Stimulated activated CD4-positive, alpha-beta T cell treated with anti-CD3 and anti-CD28 coated beads, Interleukin-1b, Interleukin-23, amount 100 ng/mL, for 48 hours (primary cell): ENCODE measurements around the gene NLRP9.

Experiments
- DNase-seq: peaks from one replicate; pipeline ENCODE4 v3.0.0-alpha.2; 2020

NLRP9 gene

GRCh38 chr19:55702131-55702627 is 36.0 kb downstream of the NLRP9 start:
- DNase-seq, result no peak

- no peak for DNase-seq
Measured at GRCh38 chr19:55700813-55701212, 37.4 kb downstream of the NLRP9 start.

- DNase-seq, result no peak
Measured at GRCh38 chr19:55699221-55699620, 39.0 kb downstream of the NLRP9 start.

- no peak for DNase-seq
Measured at GRCh38 chr19:55698256-55698655, 39.9 kb downstream of the NLRP9 start.

- no peak for DNase-seq
Measured at GRCh38 chr19:55697698-55698097, 40.5 kb downstream of the NLRP9 start.

- DNase-seq, result no peak
Measured at GRCh38 chr19:55697069-55697440, 41.1 kb downstream of the NLRP9 start.

GRCh38 chr19:55696301-55697068 is 41.7 kb downstream of the NLRP9 start:
- no peak for DNase-seq

GRCh38 chr19:55695511-55696290 is 42.5 kb downstream of the NLRP9 start:
- DNase-seq, result no peak

GRCh38 chr19:55694656-55695491 is 43.3 kb downstream of the NLRP9 start:
- DNase-seq, result no peak

- DNase-seq, result no peak
Measured at GRCh38 chr19:55694241-55694655, 44.0 kb downstream of the NLRP9 start.

GRCh38 chr19:55693336-55693974 is 44.7 kb downstream of the NLRP9 start:
- DNase-seq, result no peak

- DNase-seq, result no peak
Measured at GRCh38 chr19:55692681-55693081, 45.5 kb downstream of the NLRP9 start.

GRCh38 chr19:55691561-55692481 is 46.4 kb downstream of the NLRP9 start:
- no peak for DNase-seq

- no peak for DNase-seq
Measured at GRCh38 chr19:55690769-55691545, 47.2 kb downstream of the NLRP9 start.

- no peak for DNase-seq
Measured at GRCh38 chr19:55690109-55690768, 48.0 kb downstream of the NLRP9 start.

- no peak for DNase-seq
Measured at GRCh38 chr19:55689411-55690108, 48.6 kb downstream of the NLRP9 start.

GRCh38 chr19:55688422-55689218 is 49.6 kb downstream of the NLRP9 start:
- no peak for DNase-seq
